ENCODE measurements around the gene FCRL6.
A peak's percentile ranks its signal among the peaks of the same experiment; 100 is the strongest.

The FCRL6 gene

GRCh38 chr1:159799446-159799985 lies 2.6 kb upstream of the FCRL6 start:
- no peak for DNase-seq

- DNase-seq = no peak
Measured at GRCh38 chr1:159800177-159800930, 1.8 kb upstream of the FCRL6 start.

- DNase-seq = no peak
Measured at GRCh38 chr1:159803956-159804689, 2.0 kb downstream of the FCRL6 start.

- DNase-seq = no peak
Measured at GRCh38 chr1:159804924-159805323, 2.8 kb downstream of the FCRL6 start.

- DNase-seq = no peak
Measured at GRCh38 chr1:159815926-159816325, 13.8 kb downstream of the FCRL6 start.

GRCh38 chr1:159817276-159818041 lies 15.3 kb downstream of the FCRL6 start:
- DNase-seq = peak; percentile 66

- DNase-seq = peak; percentile 31
Measured at GRCh38 chr1:159821171-159821867, 19.2 kb downstream of the FCRL6 start.

GRCh38 chr1:159823406-159823805 lies 21.2 kb downstream of the FCRL6 start:
- peak; percentile 95 for DNase-seq

GRCh38 chr1:159825564-159825963 lies 23.4 kb downstream of the FCRL6 start:
- DNase-seq = no peak

- no peak for DNase-seq
Measured at GRCh38 chr1:159826441-159827101, 24.4 kb downstream of the FCRL6 start, which contains the start of gene SLAMF8. SLAMF8 (plus strand) TSS chr1:159826873; CDS start chr1:159826899, 26 bp downstream.

- DNase-seq = no peak
Measured at GRCh38 chr1:159827102-159827490, 24.9 kb downstream of the FCRL6 start.

- DNase-seq = no peak
Measured at GRCh38 chr1:159827549-159827948, 25.4 kb downstream of the FCRL6 start.

GRCh38 chr1:159828176-159828575 lies 26.0 kb downstream of the FCRL6 start:
- DNase-seq = no peak

- DNase-seq = no peak
Measured at GRCh38 chr1:159828581-159829272, 26.6 kb downstream of the FCRL6 start.

- DNase-seq = no peak
Measured at GRCh38 chr1:159829273-159829634, 27.1 kb downstream of the FCRL6 start.

GRCh38 chr1:159829822-159830465 lies 27.8 kb downstream of the FCRL6 start:
- DNase-seq = no peak

- DNase-seq = no peak
Measured at GRCh38 chr1:159830722-159831121, 28.6 kb downstream of the FCRL6 start.

- DNase-seq = no peak
Measured at GRCh38 chr1:159831412-159832141, 29.4 kb downstream of the FCRL6 start.

GRCh38 chr1:159832309-159832708 lies 30.1 kb downstream of the FCRL6 start:
- no peak for DNase-seq

GRCh38 chr1:159835356-159835755 lies 33.2 kb downstream of the FCRL6 start:
- no peak for DNase-seq

Data from NCI-H2171 (cell line).